Retinal pigment epithelial cell (primary cell): ENCODE data around the gene TNIK.
"Not testable (repeated sequence)": the region's sequence is repeated elsewhere in the genome, so short reads cannot be mapped to it uniquely, and the experiment has no call there.

Experiments used
- DNase-seq: peaks from one replicate; pipeline ENCODE4 v3.0.0-alpha.2; 2010; ENCODE audit warnings: low read depth
- H3K4me3 ChIP-seq: 2 replicates; pipeline ENCODE4 v1.5.1; 2011; ENCODE audit warnings: mild to moderate bottlenecking, low read length, control low read depth, moderate library complexity
- CTCF ChIP-seq: conservative IDR thresholded peaks from 2 replicates; pipeline ENCODE4 v1.5.1; 2011; ENCODE audit warnings: low read depth, low read length, control low read depth, inconsistent platforms

TNIK gene

DNA sequence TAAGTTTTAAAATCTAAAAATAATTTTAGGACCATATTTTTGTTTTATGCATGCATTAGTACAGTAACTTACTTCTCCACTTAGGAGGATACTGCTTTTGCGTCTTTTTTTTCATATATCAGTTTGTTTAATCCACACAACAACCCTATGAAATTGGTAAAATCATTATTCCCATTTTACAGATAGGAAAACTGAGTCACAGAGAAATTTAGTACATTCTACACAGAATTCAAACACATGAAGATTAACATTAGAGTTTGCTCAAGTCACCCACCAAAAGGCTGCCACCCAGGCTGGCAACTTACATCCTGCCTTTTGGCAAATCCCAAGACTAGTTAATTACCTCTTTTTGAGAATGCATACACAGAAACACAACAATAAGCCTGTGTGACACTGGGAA, 28.7 kb downstream of the TNIK start:
- DNase-seq: no peak
- no peak for TF ChIP-seq CTCF
- no peak overlapping the region for H3K4me3 ChIP-seq

DNA sequence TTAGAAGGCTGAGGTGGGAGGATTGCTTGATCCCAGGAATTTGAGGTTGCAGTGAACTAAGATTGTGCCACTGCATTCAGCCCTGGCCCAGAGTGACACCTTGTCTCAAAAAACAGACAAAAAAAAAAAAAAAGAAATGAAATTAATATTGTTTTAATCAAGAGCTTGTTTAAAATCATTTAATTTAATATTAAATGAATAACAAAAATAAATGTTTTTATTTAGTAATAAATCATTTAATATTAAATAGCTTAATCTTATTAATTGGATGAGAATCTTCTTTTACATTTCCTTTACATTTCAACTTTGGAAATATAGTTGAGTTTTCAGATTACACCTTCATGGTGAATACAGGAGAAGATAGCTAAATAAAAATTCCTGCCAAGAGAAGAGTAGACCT, 29.7 kb downstream of the TNIK start:
- no peak overlapping the region for H3K4me3 ChIP-seq
- no peak for TF ChIP-seq CTCF
- no peak for DNase-seq

DNA sequence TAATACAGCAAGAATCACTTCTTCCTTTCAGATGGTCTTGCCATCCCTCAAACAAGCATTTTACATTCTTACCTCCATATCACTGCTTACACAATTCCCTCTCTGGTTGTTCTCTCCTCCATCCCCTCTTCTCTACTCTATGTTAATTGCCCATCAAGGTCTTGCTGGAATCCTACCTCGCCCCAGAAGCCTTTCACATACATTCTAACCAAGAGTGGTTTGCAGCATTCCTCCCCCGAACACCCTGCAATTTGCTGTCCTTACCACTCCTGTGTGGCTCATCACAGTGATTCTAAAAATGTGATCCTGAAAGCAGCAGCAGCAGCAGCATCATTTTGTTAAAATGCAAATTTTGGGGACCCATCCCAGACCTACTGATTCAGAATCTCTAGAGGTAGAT, 30.6 kb downstream of the TNIK start:
- no peak overlapping the region for H3K4me3 ChIP-seq
- DNase-seq: no peak
- no peak for TF ChIP-seq CTCF

DNA sequence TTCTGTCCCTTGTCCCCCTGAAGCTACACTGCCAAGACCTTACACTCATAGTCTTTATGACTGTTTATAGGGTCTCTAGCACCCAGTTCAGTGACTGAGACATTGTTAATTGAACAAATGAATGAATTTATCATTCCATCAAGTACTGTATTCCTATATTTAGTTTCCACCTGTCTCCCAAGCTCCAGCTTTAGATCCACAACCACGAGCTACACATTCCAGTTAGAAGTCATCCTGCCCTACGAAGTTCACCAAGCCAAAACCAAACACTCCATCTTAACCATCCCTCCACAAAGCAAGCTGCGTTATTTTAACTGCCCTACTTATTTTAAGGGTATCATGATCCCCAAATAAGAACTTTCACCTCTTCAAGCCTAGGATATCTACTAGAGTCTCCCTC, 31.3 kb downstream of the TNIK start:
- no peak overlapping the region for H3K4me3 ChIP-seq
- no peak for DNase-seq
- no peak for TF ChIP-seq CTCF

DNA sequence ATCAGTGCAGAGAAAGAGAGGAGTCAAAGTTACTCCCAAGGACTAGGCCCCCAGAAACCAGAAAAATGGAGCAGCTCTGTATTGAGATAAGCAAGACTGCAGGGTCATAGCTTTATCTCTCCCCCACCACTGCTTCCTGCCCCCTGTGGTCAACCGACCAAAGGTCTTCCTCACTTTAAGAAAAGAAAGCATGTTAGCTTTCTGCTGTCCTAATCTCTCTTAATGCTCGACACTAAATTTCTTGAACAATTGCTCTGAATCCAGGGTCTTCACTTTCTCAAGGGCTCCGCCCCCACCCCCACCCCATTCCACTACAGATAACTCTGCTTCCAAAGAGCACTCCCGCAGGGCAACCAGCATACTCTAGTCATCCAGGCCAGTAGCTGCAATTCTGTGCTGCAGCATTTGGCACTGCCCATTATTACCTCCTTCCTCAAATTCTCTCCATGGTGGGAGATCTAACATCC, 31.9 kb downstream of the TNIK start:
- no peak for TF ChIP-seq CTCF
- no peak for DNase-seq
- no peak overlapping the region for H3K4me3 ChIP-seq

DNA sequence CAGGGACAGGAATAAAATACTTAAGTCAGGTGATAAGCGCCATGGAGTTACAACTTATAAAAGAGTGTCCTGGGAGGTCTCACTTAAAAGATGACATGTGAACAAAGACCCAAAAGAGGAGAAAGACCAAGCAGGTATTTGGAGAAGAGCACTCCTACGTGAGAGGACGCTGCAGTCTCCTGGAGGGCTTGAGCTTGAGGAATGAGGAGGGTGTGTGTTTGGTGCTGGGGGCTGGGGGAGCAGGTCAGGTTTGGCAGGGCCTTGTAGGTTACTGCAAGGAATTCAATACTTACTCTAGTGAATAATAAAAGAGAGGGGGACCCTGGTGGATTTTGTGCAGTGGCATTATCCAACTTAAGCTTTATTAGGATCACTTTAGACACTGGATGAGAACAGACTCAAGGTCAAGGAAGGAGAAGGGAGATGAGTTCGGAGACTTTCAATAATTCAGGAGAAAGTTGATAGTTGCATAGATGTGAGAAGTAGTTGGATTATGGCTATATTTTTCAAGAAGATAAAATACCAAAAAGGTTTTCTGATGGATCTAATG, 32.4 kb downstream of the TNIK start:
- no peak for TF ChIP-seq CTCF
- no peak for DNase-seq
- no peak overlapping the region for H3K4me3 ChIP-seq

DNA sequence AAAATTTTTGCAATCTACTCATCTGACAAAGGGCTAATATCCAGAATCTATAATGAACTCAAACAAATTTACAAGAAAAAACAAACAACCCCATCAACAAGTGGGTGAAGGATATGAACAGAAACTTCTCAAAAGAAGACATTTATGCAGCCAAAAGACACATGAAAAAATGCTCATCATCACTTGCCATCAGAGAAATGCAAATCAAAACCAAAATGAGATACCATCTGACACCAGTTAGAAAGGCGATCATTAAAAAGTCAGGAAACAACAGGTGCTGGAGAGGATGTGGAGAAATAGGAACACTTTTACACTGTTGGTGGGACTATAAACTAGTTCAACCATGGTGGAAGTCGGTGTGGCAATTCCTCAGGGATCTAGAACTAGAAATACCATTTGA, 36.1 kb downstream of the TNIK start:
- DNase-seq: not testable (repeated sequence)

GRCh38 chr3:171422855-171423254, 37.4 kb downstream of the TNIK start:
- not testable (repeated sequence) for DNase-seq, H3K4me3 ChIP-seq

More for the DNA sequence above, 36.1 kb downstream of the TNIK start:
- H3K4me3 ChIP-seq: not testable (repeated sequence)
